PFSK-1 (cell line): ENCODE results near the gene ELN.
A peak's percentile ranks its signal among the peaks of the same experiment; 100 is the strongest.

ENCODE experiments used
- FOXP2 ChIP-seq: optimal IDR thresholded peaks from 2 replicates; pipeline ENCODE3; 2011; ENCODE audit warnings: borderline replicate concordance, control low read depth, inconsistent platforms; ENCODE audit not compliant: insufficient read depth; ENCODE audit errors: extremely low read length, extremely low read depth
- POLR2AphosphoS5 ChIP-seq: IDR thresholded peaks from 2 replicates; pipeline ENCODE4 v1.6.1; 2012; ENCODE audit warnings: low read depth, mild to moderate bottlenecking, control low read depth, low read length, moderate library complexity
- SIN3A ChIP-seq: IDR thresholded peaks from 2 replicates; pipeline ENCODE4 v1.6.1; 2012; ENCODE audit warnings: mild to moderate bottlenecking, low read length, moderate library complexity, borderline replicate concordance; ENCODE audit not compliant: insufficient read depth
- TAF1 ChIP-seq: IDR thresholded peaks from 2 replicates; pipeline ENCODE4 v1.6.1; 2012; ENCODE audit warnings: low read length, control low read depth, borderline replicate concordance; ENCODE audit not compliant: insufficient read depth
- TF ChIP-seq, protein P1 (sequence below), 2 experiments: IDR thresholded peaks; 2 replicates each; pipeline versions ENCODE4 v1.6.1 to v1.8.0; 2011 to 2012; ENCODE audit warnings: low read depth in 2 of 2, low read length in 2 of 2, control low read depth in 1 of 2, inconsistent platforms in 1 of 2, mild to moderate bottlenecking in 1 of 2, moderate library complexity in 1 of 2; ENCODE audit not compliant: insufficient read depth in 1 of 2

Gene ELN

GRCh38 chr7:74092321-74092963, 64.5 kb downstream of the ELN start:
- TF ChIP-seq, protein P1, sequence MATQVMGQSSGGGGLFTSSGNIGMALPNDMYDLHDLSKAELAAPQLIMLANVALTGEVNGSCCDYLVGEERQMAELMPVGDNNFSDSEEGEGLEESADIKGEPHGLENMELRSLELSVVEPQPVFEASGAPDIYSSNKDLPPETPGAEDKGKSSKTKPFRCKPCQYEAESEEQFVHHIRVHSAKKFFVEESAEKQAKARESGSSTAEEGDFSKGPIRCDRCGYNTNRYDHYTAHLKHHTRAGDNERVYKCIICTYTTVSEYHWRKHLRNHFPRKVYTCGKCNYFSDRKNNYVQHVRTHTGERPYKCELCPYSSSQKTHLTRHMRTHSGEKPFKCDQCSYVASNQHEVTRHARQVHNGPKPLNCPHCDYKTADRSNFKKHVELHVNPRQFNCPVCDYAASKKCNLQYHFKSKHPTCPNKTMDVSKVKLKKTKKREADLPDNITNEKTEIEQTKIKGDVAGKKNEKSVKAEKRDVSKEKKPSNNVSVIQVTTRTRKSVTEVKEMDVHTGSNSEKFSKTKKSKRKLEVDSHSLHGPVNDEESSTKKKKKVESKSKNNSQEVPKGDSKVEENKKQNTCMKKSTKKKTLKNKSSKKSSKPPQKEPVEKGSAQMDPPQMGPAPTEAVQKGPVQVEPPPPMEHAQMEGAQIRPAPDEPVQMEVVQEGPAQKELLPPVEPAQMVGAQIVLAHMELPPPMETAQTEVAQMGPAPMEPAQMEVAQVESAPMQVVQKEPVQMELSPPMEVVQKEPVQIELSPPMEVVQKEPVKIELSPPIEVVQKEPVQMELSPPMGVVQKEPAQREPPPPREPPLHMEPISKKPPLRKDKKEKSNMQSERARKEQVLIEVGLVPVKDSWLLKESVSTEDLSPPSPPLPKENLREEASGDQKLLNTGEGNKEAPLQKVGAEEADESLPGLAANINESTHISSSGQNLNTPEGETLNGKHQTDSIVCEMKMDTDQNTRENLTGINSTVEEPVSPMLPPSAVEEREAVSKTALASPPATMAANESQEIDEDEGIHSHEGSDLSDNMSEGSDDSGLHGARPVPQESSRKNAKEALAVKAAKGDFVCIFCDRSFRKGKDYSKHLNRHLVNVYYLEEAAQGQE (IDR thresholded peaks at IDR 0.05; ENCODE audit: insufficient read depth in 1 of 2, low read depth in 2 of 2, low read length in 2 of 2): no peak
- TF ChIP-seq POLR2AphosphoS5 (no peak), TAF1 (no peak), SIN3A (no peak), FOXP2 (no peak)

DNA sequence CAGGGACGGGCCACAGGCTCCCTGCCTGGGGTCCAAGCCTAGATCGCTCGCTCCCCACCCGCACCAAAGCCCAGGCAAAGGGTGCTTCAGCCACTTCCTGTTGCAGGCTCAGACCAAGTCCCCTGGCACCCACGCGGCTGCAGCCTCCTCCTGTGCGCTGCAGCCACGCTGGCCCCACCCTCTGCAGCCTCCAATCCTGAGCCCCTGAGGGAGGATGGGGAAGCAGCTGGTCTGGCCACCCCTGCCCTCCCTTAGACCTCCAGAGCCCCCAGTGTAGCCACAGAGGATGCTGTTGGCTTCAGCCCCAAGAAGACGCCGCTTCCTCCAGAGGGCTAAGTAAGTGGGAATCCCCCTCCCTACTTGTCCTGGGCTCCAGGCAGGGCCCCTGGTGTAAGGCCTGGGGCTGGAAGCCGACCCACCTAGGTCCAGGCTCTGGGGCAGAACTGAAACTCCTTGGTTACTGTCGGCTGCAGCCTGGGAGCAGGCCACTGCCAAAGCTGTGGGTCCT, 65.0 kb downstream of the ELN start:
- TF ChIP-seq, protein P1 (IDR thresholded peaks at IDR 0.05; ENCODE audit: insufficient read depth in 1 of 2, low read depth in 2 of 2, low read length in 2 of 2): no peak
- TF ChIP-seq POLR2AphosphoS5 (no peak), TAF1 (no peak), SIN3A (no peak), FOXP2 (no peak)

- no peak for TF ChIP-seq FOXP2
- TF ChIP-seq SIN3A: no peak
- TF ChIP-seq, protein P1 (IDR thresholded peaks at IDR 0.05; ENCODE audit: insufficient read depth in 1 of 2, low read depth in 2 of 2, low read length in 2 of 2): no peak
- TF ChIP-seq TAF1: no peak
- TF ChIP-seq POLR2AphosphoS5: 0 out of 2 replicates have a peak, but pooled peaks have one; percentile 12
Observed at GRCh38 chr7:74093671-74094223, 65.8 kb downstream of the ELN start.

DNA sequence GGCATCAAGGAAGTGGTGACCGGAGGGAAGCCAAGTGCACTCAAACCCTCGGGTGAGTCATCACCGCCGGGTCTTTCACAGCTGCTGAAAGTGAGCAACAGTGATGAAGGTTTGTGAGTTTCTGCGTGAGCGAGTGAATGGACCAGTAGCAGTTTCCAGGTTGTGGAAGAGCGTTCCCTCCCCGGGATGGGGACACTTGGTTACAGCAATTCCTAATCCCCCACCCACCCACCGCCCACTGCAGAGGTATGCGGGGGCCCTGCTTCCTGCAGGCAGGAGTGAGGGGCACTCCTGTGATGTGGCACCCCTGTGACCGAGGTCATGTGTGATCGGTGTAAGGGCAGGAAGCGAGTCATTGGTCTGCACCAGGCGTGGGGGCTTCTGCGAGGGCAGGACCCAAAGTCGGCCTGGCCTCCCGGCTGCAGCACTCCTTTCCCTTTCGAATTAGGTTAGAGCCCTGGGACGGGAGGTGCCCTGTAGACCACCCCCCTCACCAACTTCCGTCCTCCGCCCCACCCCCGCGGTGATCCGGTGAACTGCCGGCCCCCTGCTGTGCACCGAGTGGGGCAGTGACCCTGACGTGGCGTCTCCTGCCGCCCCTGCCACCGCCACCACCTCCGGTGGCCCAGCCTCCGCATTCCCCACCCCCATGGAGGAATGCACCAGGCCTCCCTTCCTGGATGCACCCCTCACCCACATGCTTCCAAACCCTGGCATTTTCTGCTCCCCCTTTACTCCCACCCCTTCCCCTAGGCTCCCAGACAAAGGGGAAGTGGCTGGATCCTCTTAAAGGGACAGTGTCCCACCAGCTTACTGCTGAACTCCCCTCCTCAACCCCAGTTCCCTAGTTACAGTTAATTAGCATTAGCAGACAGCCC, 66.5 kb downstream of the ELN start:
- TF ChIP-seq, protein P1 (IDR thresholded peaks at IDR 0.05; ENCODE audit: insufficient read depth in 1 of 2, low read depth in 2 of 2, low read length in 2 of 2): 0 out of 4 replicates have a peak, but pooled peaks of 1 of the 2 experiments have one; percentile 5
- TF ChIP-seq TAF1: 0 out of 2 replicates have a peak, but pooled peaks have one; percentile 5
- no peak; the same call in 1 of the 2 replicates for TF ChIP-seq POLR2AphosphoS5
- TF ChIP-seq SIN3A: peak; percentile 23; the same call in 1 of the 2 replicates
